ENCODE data around the gene AFMID.

DNA sequence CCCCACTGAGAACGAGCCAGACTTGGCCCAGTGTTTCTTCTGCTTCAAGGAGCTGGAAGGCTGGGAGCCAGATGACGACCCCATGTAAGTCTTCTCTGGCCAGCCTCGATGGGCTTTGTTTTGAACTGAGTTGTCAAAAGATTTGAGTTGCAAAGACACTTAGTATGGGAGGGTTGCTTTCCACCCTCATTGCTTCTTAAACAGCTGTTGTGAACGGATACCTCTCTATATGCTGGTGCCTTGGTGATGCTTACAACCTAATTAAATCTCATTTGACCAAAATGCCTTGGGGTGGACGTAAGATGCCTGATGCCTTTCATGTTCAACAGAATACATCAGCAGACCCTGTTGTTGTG lies 27.5 kb downstream of the AFMID start:
- no peak for TF ChIP-seq ISL1 (CRISPR knock-in tag; IDR thresholded peaks at IDR 0.05)
- TF ChIP-seq, protein P1, sequence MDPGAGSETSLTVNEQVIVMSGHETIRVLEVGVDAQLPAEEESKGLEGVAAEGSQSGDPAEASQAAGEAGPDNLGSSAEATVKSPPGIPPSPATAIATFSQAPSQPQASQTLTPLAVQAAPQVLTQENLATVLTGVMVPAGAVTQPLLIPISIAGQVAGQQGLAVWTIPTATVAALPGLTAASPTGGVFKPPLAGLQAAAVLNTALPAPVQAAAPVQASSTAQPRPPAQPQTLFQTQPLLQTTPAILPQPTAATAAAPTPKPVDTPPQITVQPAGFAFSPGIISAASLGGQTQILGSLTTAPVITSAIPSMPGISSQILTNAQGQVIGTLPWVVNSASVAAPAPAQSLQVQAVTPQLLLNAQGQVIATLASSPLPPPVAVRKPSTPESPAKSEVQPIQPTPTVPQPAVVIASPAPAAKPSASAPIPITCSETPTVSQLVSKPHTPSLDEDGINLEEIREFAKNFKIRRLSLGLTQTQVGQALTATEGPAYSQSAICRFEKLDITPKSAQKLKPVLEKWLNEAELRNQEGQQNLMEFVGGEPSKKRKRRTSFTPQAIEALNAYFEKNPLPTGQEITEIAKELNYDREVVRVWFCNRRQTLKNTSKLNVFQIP (CRISPR knock-in tag; IDR thresholded peaks at IDR 0.05; ENCODE audit: borderline replicate concordance, low read depth), result no peak
- TF ChIP-seq, protein P2, sequence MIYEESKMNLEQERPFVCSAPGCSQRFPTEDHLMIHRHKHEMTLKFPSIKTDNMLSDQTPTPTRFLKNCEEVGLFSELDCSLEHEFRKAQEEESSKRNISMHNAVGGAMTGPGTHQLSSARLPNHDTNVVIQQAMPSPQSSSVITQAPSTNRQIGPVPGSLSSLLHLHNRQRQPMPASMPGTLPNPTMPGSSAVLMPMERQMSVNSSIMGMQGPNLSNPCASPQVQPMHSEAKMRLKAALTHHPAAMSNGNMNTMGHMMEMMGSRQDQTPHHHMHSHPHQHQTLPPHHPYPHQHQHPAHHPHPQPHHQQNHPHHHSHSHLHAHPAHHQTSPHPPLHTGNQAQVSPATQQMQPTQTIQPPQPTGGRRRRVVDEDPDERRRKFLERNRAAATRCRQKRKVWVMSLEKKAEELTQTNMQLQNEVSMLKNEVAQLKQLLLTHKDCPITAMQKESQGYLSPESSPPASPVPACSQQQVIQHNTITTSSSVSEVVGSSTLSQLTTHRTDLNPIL (CRISPR knock-in tag; IDR thresholded peaks at IDR 0.05; ENCODE audit: low read depth), result no peak

Data from SK-N-SH treated with all-trans-retinoic acid at 6 μM for 48 hours (cell line).